ENCODE results near the gene CNGA3. TPM values are rescaled to one million over a fixed set of nuclear protein-coding genes. Genes with fewer than 3 reads are reported as not detected.

The CNGA3 gene
- total and polyA plus RNA-seq, 2 of the 4 experiments (the other 2 are of a cell fraction), result under 0.01 TPM; not detected in 1

GRCh38 chr2:98334439-98335078, 11.7 kb upstream of the CNGA3 start:
- H2AFZ ChIP-seq (replicated peaks; ENCODE audit: low read length, poor library complexity), result peak overlapping the region; percentile 84
- ChIA-PET POLR2A (ENCODE audit: unreplicated experiment) (no interaction called here), CTCF (interaction anchor here (0.6 kb wide), 1 partner anchor 231 kb away, joined by 3 read pairs; no protein-coding TSS in a partner anchor)
- H3K4ac ChIP-seq (ENCODE audit: low read depth, low read length), result peak overlapping the region; percentile 77
- peaks cover 11% of the 10 kb centered on the region for H3K9me1 ChIP-seq (ENCODE audit: insufficient read depth, low read length)
- no peak overlapping the region for H3K9ac ChIP-seq (ENCODE audit: low read depth, low read length)
- 0 out of 4 replicates have a peak overlapping the region, but pooled peaks of 1 of the 2 experiments have one; percentile 10 for H4K8ac ChIP-seq (ENCODE audit: low read depth in 2 of 2, low read length in 2 of 2)
- WGBS, 2 experiments (ENCODE audit: extremely low coverage in 2 of 2, insufficient read length in 1 of 2), result no CpG with 5 or more reads among the region's 4 CpGs
- in situ Hi-C loops (cut with MboI; ENCODE audit: low sequenced_read_pairs), result no loop called here
- H3K23ac ChIP-seq (ENCODE audit: low read depth, low read length), result peak overlapping the region; percentile 74; the same call in 1 of the 2 replicates
- no peak overlapping the region for H3K27ac ChIP-seq (ENCODE audit: insufficient read depth, low read length)
- H2AK5ac ChIP-seq (ENCODE audit: low read depth, low read length), result no peak overlapping the region
- no peak overlapping the region; the same call in 1 of the 2 replicates for H3K14ac ChIP-seq (replicated peaks; ENCODE audit: low read depth, low read length)
- intact Hi-C loops (cut with micrococcal nuclease), result no loop called here
- H2BK5ac ChIP-seq (ENCODE audit: low read depth, low read length, poor library complexity, severe bottlenecking), result peak overlapping the region; percentile 57
- peak overlapping the region; percentile 84 for H2BK20ac ChIP-seq (ENCODE audit: low read depth, low read length)
- H3K9me3 ChIP-seq (ENCODE audit: control insufficient read depth, insufficient read depth, low read length), result no peaks in the 10 kb centered on the region
- BruUV-seq (replicated peaks), result no TSS peak
- H3K4me1 ChIP-seq (ENCODE audit: control insufficient read depth, insufficient read depth, low read length), result peaks cover 6% of the 10 kb centered on the region
- no peak overlapping the region for H4K91ac ChIP-seq (ENCODE audit: insufficient read depth, low read depth, low read length)
- peak overlapping the region; percentile 72; the same call in 1 of the 2 replicates for H3K18ac ChIP-seq (ENCODE audit: low read depth, low read length)
- 0 out of 3 replicates have a peak overlapping the region, but pooled peaks have one; percentile 49 for H2BK15ac ChIP-seq (ENCODE audit: low read depth, low read length)
- no peaks in the 10 kb centered on the region for H3K79me1 ChIP-seq (ENCODE audit: low read depth in 1 of 2, low read length in 2 of 2)
- H2BK120ac ChIP-seq (ENCODE audit: low read depth, low read length), result peak overlapping the region; percentile 90
- TF ChIP-seq RFX5 (IDR thresholded peaks at IDR 0.05; ENCODE audit: low read depth, low read length) (no peak), BHLHE40 (IDR thresholded peaks at IDR 0.05; ENCODE audit: low read depth, low read length) (0 out of 2 replicates have a peak, but pooled peaks have one; percentile 14), FOS (IDR thresholded peaks at IDR 0.05; ENCODE audit: low read depth, low read length) (no peak)
- H3K36me3 ChIP-seq (ENCODE audit: control insufficient read depth, insufficient read depth, low read length), result no peaks in the 10 kb centered on the region
- peaks cover 2% of the 10 kb centered on the region for H3K27me3 ChIP-seq (ENCODE audit: control insufficient read depth, insufficient read depth, low read length)
- H2AK9ac ChIP-seq (replicated peaks; ENCODE audit: low read depth, low read length, poor library complexity), result no peak overlapping the region
- peak; percentile 97 for ATAC-seq (ENCODE audit: low read depth)
- no peak overlapping the region for H4K5ac ChIP-seq (ENCODE audit: low read depth, low read length)
- DNase-seq, result peak; percentile 91
- peak overlapping the region; percentile 62; the same call in 1 of the 2 replicates for H3K56ac ChIP-seq (ENCODE audit: extremely low read depth, insufficient read depth, low read length)
- H3K4me3 ChIP-seq (ENCODE audit: insufficient read depth, low read depth, low read length), result no peak overlapping the region
- no peaks in the 10 kb centered on the region for H4K20me1 ChIP-seq (ENCODE audit: insufficient read depth, low read length)
- dilution Hi-C loops (cut with HindIII; ENCODE audit: low sequenced_read_pairs, unreplicated experiment), result no loop called here
- peak overlapping the region; percentile 78; the same call in 1 of the 2 replicates for H3K4me2 ChIP-seq (ENCODE audit: low read depth, low read length)

All from IMR-90 (cell line).